ENCODE results near the gene MATCAP1.

GRCh38 chr16:67200491-67200890 lies 16.7 kb upstream of the MATCAP1 start:
- no peak for TF ChIP-seq POLR2A (IDR thresholded peaks at IDR 0.05; ENCODE audit: low read depth, low read length)
- no peak for TF ChIP-seq CTCF (conservative IDR thresholded peaks at IDR 0.05; ENCODE audit: low read depth, low read length)
- TF ChIP-seq USF2 (IDR thresholded peaks at IDR 0.05; ENCODE audit: low read depth, low read length): no peak
- TF ChIP-seq FOS (IDR thresholded peaks at IDR 0.05; ENCODE audit: low read depth, low read length): no peak

Data from IMR-90 (cell line).